Epidermal melanocyte (primary cell): ENCODE data around the gene EIF2D.
A peak's percentile ranks its signal among the peaks of the same experiment; 100 is the strongest.

Experiments used
- DNase-seq: peaks from one replicate; pipeline ENCODE4 v3.0.0; 2011; ENCODE audit warnings: low spot score; ENCODE audit not compliant: insufficient read length

Gene EIF2D

GRCh38 chr1:206550446-206550845 is 61.8 kb downstream of the EIF2D start:
- no peak for DNase-seq

- no peak for DNase-seq
Measured at GRCh38 chr1:206547104-206547503, 65.2 kb downstream of the EIF2D start.

GRCh38 chr1:206545351-206545750 is 66.9 kb downstream of the EIF2D start:
- no peak for DNase-seq

- peak; percentile 71 for DNase-seq
Measured at GRCh38 chr1:206544562-206545257, 67.6 kb downstream of the EIF2D start.
